CD14-positive monocyte (primary cell): Measurements from ENCODE around the gene SLC6A5. TPM values are rescaled to one million over a fixed set of nuclear protein-coding genes. Genes with fewer than 3 reads are reported as not detected.

ENCODE experiments used
- DNase-seq, 3 donors: peaks; one replicate each; pipeline ENCODE4 v3.0.0-alpha.2; 2011 to 2022
- H2AFZ ChIP-seq: 2 replicates; pipeline ENCODE4 v1.6.0; 2012; ENCODE audit warnings: mild to moderate bottlenecking, low read depth, low read length, inconsistent platforms; ENCODE audit not compliant: insufficient read depth, poor library complexity, severe bottlenecking
- H3K27ac ChIP-seq, 2 donors: 1 replicate in 1 of 2; 2 replicates in 1 of 2; pipeline ENCODE4 v1.5.1; 2012 to 2013; ENCODE audit warnings: low read length in 2 of 2, control low read depth in 1 of 2, inconsistent platforms in 1 of 2, low read depth in 1 of 2, mild to moderate bottlenecking in 1 of 2
- H3K27me3 ChIP-seq, 2 donors: one replicate each; pipeline versions ENCODE4 v1.6.0 to v1.6.1; 2011 to 2013; ENCODE audit warnings: low read length in 2 of 2; ENCODE audit not compliant: control insufficient read depth in 2 of 2, insufficient read depth in 2 of 2
- H3K36me3 ChIP-seq, 2 donors: replicated peaks in 1 of 2; 1 replicate in 1 of 2; 2 replicates in 1 of 2; pipeline versions ENCODE4 v1.5.1 to v1.6.1; 2012 to 2013; ENCODE audit warnings: low read length in 2 of 2, control low read depth in 1 of 2, inconsistent platforms in 1 of 2, mild to moderate bottlenecking in 1 of 2; ENCODE audit not compliant: insufficient read depth in 2 of 2, control insufficient read depth in 1 of 2
- H3K4me1 ChIP-seq, 2 donors: 1 replicate in 1 of 2; 2 replicates in 1 of 2; pipeline versions ENCODE4 v1.5.1 to v1.6.1; 2012 to 2013; ENCODE audit warnings: low read length in 2 of 2, control low read depth in 1 of 2, inconsistent platforms in 1 of 2, mild to moderate bottlenecking in 1 of 2, moderate library complexity in 1 of 2; ENCODE audit not compliant: insufficient read depth in 2 of 2, control insufficient read depth in 1 of 2
- H3K4me2 ChIP-seq: replicated peaks from 2 replicates; pipeline ENCODE3; 2012; ENCODE audit warnings: low read length, moderate library complexity, mild to moderate bottlenecking; ENCODE audit not compliant: poor library complexity, severe bottlenecking; ENCODE audit errors: extremely low read depth
- H3K4me3 ChIP-seq, 3 experiments: fragments of 200-600 bp in 1 of 3; sonication (generic) in 1 of 3; replicated peaks in 1 of 3; 1 replicate in 2 of 3; 2 replicates in 1 of 3; pipeline ENCODE4 v1.5.1; 2011 to 2013; ENCODE audit warnings: low read length in 3 of 3, mild to moderate bottlenecking in 3 of 3, control low read depth in 2 of 3, low read depth in 2 of 3, inconsistent platforms in 1 of 3, moderate library complexity in 1 of 3
- H3K79me2 ChIP-seq: 2 replicates; pipeline ENCODE4 v1.6.0; 2012; ENCODE audit warnings: mild to moderate bottlenecking, control low read depth, inconsistent platforms, low read length, moderate library complexity; ENCODE audit not compliant: insufficient read depth
- H3K9ac ChIP-seq: 2 replicates; pipeline ENCODE4 v1.6.0; 2017; ENCODE audit warnings: low read length, mild to moderate bottlenecking; ENCODE audit not compliant: insufficient read depth, poor library complexity, severe bottlenecking
- H3K9me3 ChIP-seq, 2 donors: replicated peaks in 1 of 2; 1 replicate in 1 of 2; 2 replicates in 1 of 2; pipeline versions ENCODE4 v1.5.1 to v1.6.1; 2012 to 2013; ENCODE audit warnings: low read length in 2 of 2, control low read depth in 1 of 2; ENCODE audit not compliant: control insufficient read depth in 1 of 2, insufficient read depth in 1 of 2
- H4K20me1 ChIP-seq: 2 replicates; pipeline ENCODE4 v1.6.0; 2012; ENCODE audit warnings: mild to moderate bottlenecking, low read length, control low read depth, moderate library complexity; ENCODE audit not compliant: insufficient read depth
- H3K27ac Mint-ChIP-seq, 7 donors: one replicate each; pipeline ENCODE4 v1.8.0; 2020; ENCODE audit warnings: mild to moderate bottlenecking in 7 of 7, mixed read lengths in 7 of 7, moderate library complexity in 6 of 7, inconsistent platforms in 2 of 7
- H3K27me3 Mint-ChIP-seq, 3 donors: one replicate each; pipeline ENCODE4 v1.8.0; 2021 to 2022; ENCODE audit warnings: low read depth in 3 of 3, mild to moderate bottlenecking in 3 of 3, mixed read lengths in 3 of 3, moderate library complexity in 3 of 3, inconsistent platforms in 1 of 3
- H3K36me3 Mint-ChIP-seq, 2 donors: one replicate each; pipeline ENCODE4 v1.8.0; 2020; ENCODE audit warnings: mixed read lengths in 2 of 2, inconsistent platforms in 1 of 2, mild to moderate bottlenecking in 1 of 2
- H3K4me1 Mint-ChIP-seq: one replicate; pipeline ENCODE4 v1.8.0; 2020; ENCODE audit warnings: mild to moderate bottlenecking, mixed read lengths
- H3K4me3 Mint-ChIP-seq, 2 donors: one replicate each; pipeline ENCODE4 v1.8.0; 2020; ENCODE audit warnings: mild to moderate bottlenecking in 2 of 2, mixed read lengths in 2 of 2, moderate library complexity in 1 of 2
- H3K9me3 Mint-ChIP-seq, 7 donors: one replicate each; pipeline ENCODE4 v1.8.0; 2020 to 2022; ENCODE audit warnings: mixed read lengths in 7 of 7, mild to moderate bottlenecking in 6 of 7, moderate library complexity in 6 of 7, inconsistent platforms in 2 of 7
- CTCF ChIP-seq: fragments of 200-600 bp; IDR thresholded peaks from one replicate; pipeline ENCODE4 v1.8.0; 2022; ENCODE audit warnings: antibody characterized with exemption, mild to moderate bottlenecking
- WGBS: methylation state at CpG from one replicate; pipeline ENCODE4 v1.1.5; 2013; ENCODE audit warnings: missing lambda C conversion rate; ENCODE audit not compliant: insufficient coverage; 5-methylcytosine and 5-hydroxymethylcytosine counted together
- intact Hi-C, 2 donors: fragments of 100-400 bp; cut with micrococcal nuclease; formaldehyde crosslinking; loops; one replicate each; pipeline versions ENCODE4 v1.15.0 to v1.15.1; 2023
- polyA plus RNA-seq, 3 donors: library from polyadenylated mRNA; depleted of rRNA in 1 of 3; unstranded in 2 of 3; stranded (reverse) in 1 of 3; fragments of 300-500 nt in 2 of 3; fragments of >200 nt in 1 of 3; fragmentation: Illumina TruSeq in 2 of 3; gene quantifications; 1 replicate in 2 of 3; 2 replicates in 1 of 3; pipeline ENCODE4 v1.2.3, GENCODE V29; 2012 to 2021

Gene SLC6A5
- polyA plus RNA-seq, 3 donors = not detected

DNA sequence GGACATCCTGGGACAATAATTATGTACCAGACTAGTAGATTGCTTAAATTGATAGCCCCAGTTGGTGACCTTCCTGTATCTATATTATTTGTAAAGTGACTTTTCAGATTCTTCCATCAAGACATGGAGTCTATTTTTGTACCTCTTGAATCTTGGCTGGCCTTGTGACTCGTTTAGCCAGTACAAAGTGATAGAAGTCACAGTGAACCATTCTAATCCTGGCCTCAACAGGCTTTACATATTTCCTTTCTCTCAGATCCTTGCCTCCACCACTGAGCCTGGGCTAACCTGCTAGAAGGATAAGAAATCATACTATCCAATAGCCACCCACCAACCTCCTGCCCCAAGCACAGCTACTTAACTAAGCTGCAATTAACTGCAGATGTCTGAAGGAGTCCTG is 37.5 kb upstream of the SLC6A5 start:
- Mint-ChIP-seq H3K27ac (no peak overlapping the region), H3K4me1 (no peaks in the 10 kb centered on the region), H3K36me3 (no peaks in the 10 kb centered on the region), H3K9me3 (peaks cover 0 to 5% (median 2%) of the 10 kb centered on the region in 7 donors), H3K27me3 (peaks cover 3 to 6% (median 5%) of the 10 kb centered on the region in 3 donors), H3K4me3 (no peak overlapping the region)
- no peak for TF ChIP-seq CTCF
- intact Hi-C loops = no loop called here
- no peaks in the 10 kb centered on the region for H3K27me3 ChIP-seq
- no peaks in the 10 kb centered on the region for H3K36me3 ChIP-seq
- H2AFZ ChIP-seq = no peak overlapping the region
- no peak overlapping the region for H3K27ac ChIP-seq
- no peak overlapping the region for H3K9ac ChIP-seq
- DNase-seq = no peak
- H3K4me1 ChIP-seq = no peaks in the 10 kb centered on the region
- WGBS = 89% methylated on average over 1 of the region's 1 CpG
- H3K79me2 ChIP-seq = no peaks in the 10 kb centered on the region
- H4K20me1 ChIP-seq = no peaks in the 10 kb centered on the region
- H3K4me3 ChIP-seq = no peak overlapping the region
- no peak overlapping the region for H3K4me2 ChIP-seq
- H3K9me3 ChIP-seq = no peaks in the 10 kb centered on the region

- Histone ChIP-seq H2AFZ (no peak overlapping the region), H3K4me1 (no peaks in the 10 kb centered on the region), H3K9me3 (no peaks in the 10 kb centered on the region), H4K20me1 (no peaks in the 10 kb centered on the region), H3K36me3 (no peaks in the 10 kb centered on the region), H3K27ac (no peak overlapping the region), H3K27me3 (no peaks in the 10 kb centered on the region), H3K4me2 (no peak overlapping the region), H3K79me2 (no peaks in the 10 kb centered on the region), H3K4me3 (no peak overlapping the region), H3K9ac (no peak overlapping the region)
- no peaks in the 10 kb centered on the region for H3K4me1 Mint-ChIP-seq
- no peak for TF ChIP-seq CTCF
- DNase-seq = no peak
- H3K27ac Mint-ChIP-seq = no peak overlapping the region
- peaks cover 5 to 7% (median 5%) of the 10 kb centered on the region in 3 donors for H3K27me3 Mint-ChIP-seq
- H3K9me3 Mint-ChIP-seq = peaks cover 0 to 4% (median 0%) of the 10 kb centered on the region in 7 donors
- no peak overlapping the region for H3K4me3 Mint-ChIP-seq
- no peaks in the 10 kb centered on the region for H3K36me3 Mint-ChIP-seq
- intact Hi-C loops = no loop called here
These were observed 35.5 kb upstream of the SLC6A5 start for GRCh38 chr11:20563866-20564265.
